B cell (primary cell): Measurements from ENCODE around the gene STPG1. TPM values are rescaled to one million over a fixed set of nuclear protein-coding genes. Genes with fewer than 3 reads are reported as not detected.

Source experiments
- ATAC-seq: fragments of 200-7000 bp; cut with Tn5 transposase; one replicate; pipeline ENCODE4 v1.10.0; 2021; ENCODE audit warnings: low read depth, mild to moderate bottlenecking, moderate number of reproducible peaks, moderate library complexity
- CTCF ChIA-PET: fragments of 350-600 bp; sonication (Branson Sonifier 250); formaldehyde crosslinking; loops from one replicate; lab custom pipeline; 2021; ENCODE audit warnings: antibody characterized with exemption, inconsistent platforms; lab: Charles Lee
- POLR2A ChIA-PET: fragments of 350-600 bp; sonication (Branson Sonifier 250); formaldehyde crosslinking; loops from one replicate; lab custom pipeline; 2021; ENCODE audit warnings: antibody characterized with exemption; lab: Charles Lee
- DNase-seq: peaks from one replicate; pipeline ENCODE4 v3.0.0; 2013
- H2AFZ ChIP-seq: 2 replicates; pipeline ENCODE4 v1.6.1; 2012; ENCODE audit warnings: mild to moderate bottlenecking, low read depth, low read length; ENCODE audit not compliant: insufficient read depth, poor library complexity, severe bottlenecking
- H3K27ac ChIP-seq, 2 donors: 1 replicate in 1 of 2; 2 replicates in 1 of 2; pipeline ENCODE4 v1.5.1; 2012 to 2013; ENCODE audit warnings: low read length in 2 of 2, mild to moderate bottlenecking in 2 of 2, moderate library complexity in 1 of 2
- H3K27me3 ChIP-seq, 4 experiments: fragments of 200-600 bp in 1 of 4; sonication (generic) in 1 of 4; replicated peaks in 1 of 4; 1 replicate in 2 of 4; 2 replicates in 2 of 4; pipeline versions ENCODE4 v1.6.1 to v1.7.0; 2013 to 2016; ENCODE audit warnings: low read length in 3 of 4, mild to moderate bottlenecking in 2 of 4, mixed read lengths in 1 of 4, moderate library complexity in 1 of 4; ENCODE audit not compliant: insufficient read depth in 4 of 4, control insufficient read depth in 3 of 4; ENCODE audit errors: control extremely low read depth in 1 of 4
- H3K36me3 ChIP-seq, 2 experiments: replicated peaks in 1 of 2; 1 replicate in 1 of 2; 2 replicates in 1 of 2; pipeline versions ENCODE4 v1.6.1 to v1.7.1; 2013; ENCODE audit warnings: low read length in 1 of 2; ENCODE audit not compliant: insufficient read depth in 2 of 2, control insufficient read depth in 1 of 2; ENCODE audit errors: control extremely low read depth in 1 of 2, extremely low read depth in 1 of 2
- H3K4me1 ChIP-seq, 2 donors: fragments of 200-600 bp in 1 of 2; sonication (generic) in 1 of 2; 1 replicate in 1 of 2; 2 replicates in 1 of 2; pipeline versions ENCODE4 v1.5.1 to v1.6.1; 2013 to 2017; ENCODE audit warnings: low read length in 2 of 2; ENCODE audit not compliant: control insufficient read depth in 2 of 2, insufficient read depth in 2 of 2
- H3K4me2 ChIP-seq: replicated peaks from 2 replicates; pipeline ENCODE3; 2012; ENCODE audit warnings: mild to moderate bottlenecking, low read depth, low read length; ENCODE audit not compliant: poor library complexity, severe bottlenecking
- H3K4me3 ChIP-seq, 5 experiments: fragments of 200-600 bp in 1 of 5; sonication (generic) in 1 of 5; 1 replicate in 3 of 5; 2 replicates in 2 of 5; pipeline versions ENCODE4 v1.5.1 to v1.7.0; 2011 to 2016; ENCODE audit warnings: low read length in 4 of 5, mild to moderate bottlenecking in 4 of 5, low read depth in 2 of 5, control low read depth in 1 of 5, moderate library complexity in 1 of 5; ENCODE audit not compliant: insufficient read depth in 1 of 5; ENCODE audit errors: control extremely low read depth in 1 of 5, extremely low read depth in 1 of 5
- H3K79me2 ChIP-seq: fragments of 200-600 bp; sonication (generic); one replicate; pipeline ENCODE4 v1.6.0; 2016; ENCODE audit warnings: low read length; ENCODE audit not compliant: control insufficient read depth, insufficient read depth
- H3K9ac ChIP-seq: fragments of 200-600 bp; sonication (generic); 2 replicates; pipeline ENCODE4 v1.6.1; 2017; ENCODE audit warnings: mild to moderate bottlenecking, low read length, moderate library complexity
- H3K9me3 ChIP-seq, 3 donors: one replicate each; pipeline versions ENCODE4 v1.6.1 to v1.7.1; 2013; ENCODE audit warnings: low read length in 2 of 3; ENCODE audit not compliant: control insufficient read depth in 2 of 3, insufficient read depth in 1 of 3; ENCODE audit errors: control extremely low read depth in 1 of 3
- H4K20me1 ChIP-seq: 2 replicates; pipeline ENCODE4 v1.6.0; 2012; ENCODE audit warnings: mild to moderate bottlenecking, low read length; ENCODE audit not compliant: insufficient read depth, control insufficient read depth, poor library complexity, severe bottlenecking
- H3K27ac Mint-ChIP-seq: one replicate; pipeline ENCODE4 v1.8.0; 2021; ENCODE audit warnings: mixed read lengths
- H3K27me3 Mint-ChIP-seq: one replicate; pipeline ENCODE4 v1.8.0; 2021; ENCODE audit warnings: mixed read lengths
- H3K4me1 Mint-ChIP-seq: one replicate; pipeline ENCODE4 v1.8.0; 2021; ENCODE audit warnings: mixed read lengths
- H3K4me3 Mint-ChIP-seq: one replicate; pipeline ENCODE4 v1.8.0; 2021; ENCODE audit warnings: mixed read lengths
- H3K9me3 Mint-ChIP-seq: one replicate; pipeline ENCODE4 v1.8.0; 2022; ENCODE audit warnings: mixed read lengths; ENCODE audit not compliant: insufficient read depth
- EZH2 ChIP-seq: IDR thresholded peaks from 2 replicates; pipeline ENCODE4 v1.6.1; 2012; ENCODE audit warnings: borderline replicate concordance, low read depth, mild to moderate bottlenecking, moderate library complexity, low read length; ENCODE audit not compliant: insufficient read depth, poor library complexity, severe bottlenecking
- WGBS: methylation state at CpG from one replicate; pipeline ENCODE4 v1.1.5; 2013; ENCODE audit warnings: missing lambda C conversion rate; ENCODE audit not compliant: insufficient coverage; 5-methylcytosine and 5-hydroxymethylcytosine counted together
- intact Hi-C: fragments of 100-400 bp; cut with micrococcal nuclease; formaldehyde crosslinking; loops from one replicate; pipeline ENCODE4 v1.10.0; 2022
- polyA plus RNA-seq: library from polyadenylated mRNA; depleted of rRNA; stranded (reverse); fragments of >200 nt; gene quantifications from 2 replicates; pipeline ENCODE4 v1.2.3, GENCODE V29; 2012
- total RNA-seq, 2 donors: library from RNA; stranded (reverse); fragments of 120-200 nt in 1 of 2; gene quantifications; 1 replicate in 1 of 2; 2 replicates in 1 of 2; pipeline versions ENCODE4 v1.2.3 to v1.2.4, GENCODE V29; 2013 to 2022
- TF ChIP-seq, protein P1 (sequence below): fragments of 200-600 bp; IDR thresholded peaks from one replicate; pipeline ENCODE4 v1.8.0; 2022; ENCODE audit warnings: antibody characterized with exemption, mild to moderate bottlenecking

Gene STPG1
- total and polyA plus RNA-seq, 2 donors (not counting 1 experiment from before 2014, with no cell fraction given): 4.6 to 6.1 TPM

DNA sequence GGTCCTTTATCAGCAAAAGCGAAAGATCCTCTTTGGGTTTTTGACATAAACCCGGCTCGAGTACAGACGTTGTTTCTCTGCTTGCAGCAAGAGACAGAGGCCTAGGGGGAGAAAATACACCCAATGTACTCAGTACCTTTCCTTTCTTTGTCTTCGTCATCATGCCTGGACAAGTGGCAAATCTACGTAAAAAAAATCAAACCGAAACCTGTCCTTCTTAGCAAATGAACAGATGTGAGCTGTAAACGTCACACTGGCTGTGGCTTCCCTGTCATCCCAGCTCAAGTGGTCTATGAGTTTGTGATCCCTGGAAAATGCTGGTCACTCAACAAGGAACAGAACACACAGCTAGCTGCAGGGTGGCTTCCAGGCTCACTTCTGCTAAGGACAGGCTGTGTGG is 39.9 kb downstream of the STPG1 start:
- peaks cover 21 to 24% of the 10 kb centered on the region in 2 donors for H3K4me1 ChIP-seq
- CTCF ChIA-PET: interaction anchor here (1.0 to 3.9 kb wide), 5 partner anchors 9 to 224 kb away, joined by 3 to 27 read pairs (median 5); no protein-coding TSS in a partner anchor
- Mint-ChIP-seq H3K9me3 (no peaks in the 10 kb centered on the region), H3K4me3 (peak overlapping the region; percentile 44), H3K27me3 (no peaks in the 10 kb centered on the region), H3K4me1 (peaks cover 21% of the 10 kb centered on the region), H3K27ac (peak overlapping the region; percentile 93)
- no peak for DNase-seq
- no peak overlapping the region for H3K9ac ChIP-seq
- H2AFZ ChIP-seq: peak overlapping the region; percentile 62
- POLR2A ChIA-PET: interaction anchor here (0.6 to 1.1 kb wide), 3 partner anchors 9 to 223 kb away, joined by 3 to 4 read pairs (median 3); no protein-coding TSS in a partner anchor
- no peak for TF ChIP-seq EZH2
- TF ChIP-seq, protein P1, sequence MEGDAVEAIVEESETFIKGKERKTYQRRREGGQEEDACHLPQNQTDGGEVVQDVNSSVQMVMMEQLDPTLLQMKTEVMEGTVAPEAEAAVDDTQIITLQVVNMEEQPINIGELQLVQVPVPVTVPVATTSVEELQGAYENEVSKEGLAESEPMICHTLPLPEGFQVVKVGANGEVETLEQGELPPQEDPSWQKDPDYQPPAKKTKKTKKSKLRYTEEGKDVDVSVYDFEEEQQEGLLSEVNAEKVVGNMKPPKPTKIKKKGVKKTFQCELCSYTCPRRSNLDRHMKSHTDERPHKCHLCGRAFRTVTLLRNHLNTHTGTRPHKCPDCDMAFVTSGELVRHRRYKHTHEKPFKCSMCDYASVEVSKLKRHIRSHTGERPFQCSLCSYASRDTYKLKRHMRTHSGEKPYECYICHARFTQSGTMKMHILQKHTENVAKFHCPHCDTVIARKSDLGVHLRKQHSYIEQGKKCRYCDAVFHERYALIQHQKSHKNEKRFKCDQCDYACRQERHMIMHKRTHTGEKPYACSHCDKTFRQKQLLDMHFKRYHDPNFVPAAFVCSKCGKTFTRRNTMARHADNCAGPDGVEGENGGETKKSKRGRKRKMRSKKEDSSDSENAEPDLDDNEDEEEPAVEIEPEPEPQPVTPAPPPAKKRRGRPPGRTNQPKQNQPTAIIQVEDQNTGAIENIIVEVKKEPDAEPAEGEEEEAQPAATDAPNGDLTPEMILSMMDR: no peak
- H3K36me3 ChIP-seq: peaks cover 0 to under 1% of the 10 kb centered on the region in 2 experiments
- intact Hi-C loops: loop anchor here (10.0 kb wide), 1 partner anchor 49 kb away; no protein-coding TSS in a partner anchor
- WGBS: 82% methylated on average over 8 of the region's 8 CpGs
- no peaks in the 10 kb centered on the region for H3K79me2 ChIP-seq
- H3K4me3 ChIP-seq: no peak overlapping the region
- no peak for ATAC-seq
- no peaks in the 10 kb centered on the region for H4K20me1 ChIP-seq
- H3K27ac ChIP-seq: peak overlapping the region; percentile 83
- no peaks in the 10 kb centered on the region for H3K27me3 ChIP-seq
- H3K4me2 ChIP-seq: peak overlapping the region; percentile 61
- no peaks in the 10 kb centered on the region for H3K9me3 ChIP-seq

DNA sequence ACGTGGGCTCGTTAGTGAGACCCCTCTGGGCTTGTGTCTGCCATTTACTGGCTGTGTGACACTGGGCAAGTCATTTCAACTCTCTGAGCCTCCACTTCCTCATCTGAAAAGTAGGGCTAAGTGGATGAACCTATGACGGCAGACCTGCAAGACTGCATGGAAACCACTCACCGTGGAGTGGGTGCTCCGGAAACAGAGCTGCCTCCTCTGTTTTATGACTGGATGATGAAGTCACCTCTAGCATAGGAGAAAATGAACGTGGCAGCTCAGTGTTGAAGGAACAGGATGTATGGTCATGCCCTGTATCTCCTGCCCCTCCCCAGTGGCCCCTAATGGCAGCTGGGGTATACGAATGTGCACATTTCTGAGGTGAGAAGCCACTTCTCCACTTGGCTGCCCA is 40.5 kb downstream of the STPG1 start:
- peak overlapping the region; percentile 44 for H3K4me3 Mint-ChIP-seq
- H3K36me3 ChIP-seq: no peaks in the 10 kb centered on the region
- peak overlapping the region; percentile 93 for H3K27ac Mint-ChIP-seq
- H4K20me1 ChIP-seq: no peaks in the 10 kb centered on the region
- peak overlapping the region; percentile 62 for H2AFZ ChIP-seq
- POLR2A ChIA-PET: no interaction called here
- no peaks in the 10 kb centered on the region for H3K9me3 ChIP-seq
- ATAC-seq (peak; percentile 93), DNase-seq (peak; percentile 82)
- H3K27ac ChIP-seq: peak overlapping the region; percentile 83
- H3K27me3 ChIP-seq: no peaks in the 10 kb centered on the region
- H3K4me1 ChIP-seq: peaks cover 21 to 24% of the 10 kb centered on the region in 2 donors
- H3K27me3 Mint-ChIP-seq: no peaks in the 10 kb centered on the region
- 29% methylated on average over 6 of the region's 7 CpGs for WGBS
- no peaks in the 10 kb centered on the region for H3K9me3 Mint-ChIP-seq
- intact Hi-C loops: loop anchor here (10.0 kb wide), 1 partner anchor 48 kb away; no protein-coding TSS in a partner anchor
- H3K9ac ChIP-seq: peak overlapping the region; percentile 25
- TF ChIP-seq, protein P1: no peak
- TF ChIP-seq EZH2: no peak
- peak overlapping the region; percentile 61 for H3K4me2 ChIP-seq
- CTCF ChIA-PET: interaction anchor here (1.0 to 3.9 kb wide), 5 partner anchors 10 to 223 kb away, joined by 3 to 27 read pairs (median 8); no protein-coding TSS in a partner anchor
- H3K79me2 ChIP-seq: no peaks in the 10 kb centered on the region
- H3K4me1 Mint-ChIP-seq: peaks cover 21% of the 10 kb centered on the region
- peak overlapping the region in 1 of 5 experiments; percentile 13 for H3K4me3 ChIP-seq
